NCI-H1105 (cell line): ENCODE data around the gene EHBP1.
A peak's percentile ranks its signal among the peaks of the same experiment; 100 is the strongest.
"Not testable (repeated sequence)": the region's sequence is repeated elsewhere in the genome, so short reads cannot be mapped to it uniquely, and the experiment has no call there.

ENCODE experiments used
- DNase-seq: peaks from one replicate; lab custom pipeline; 2025; lab: John Stamatoyannopoulos, UW

Gene EHBP1

DNA sequence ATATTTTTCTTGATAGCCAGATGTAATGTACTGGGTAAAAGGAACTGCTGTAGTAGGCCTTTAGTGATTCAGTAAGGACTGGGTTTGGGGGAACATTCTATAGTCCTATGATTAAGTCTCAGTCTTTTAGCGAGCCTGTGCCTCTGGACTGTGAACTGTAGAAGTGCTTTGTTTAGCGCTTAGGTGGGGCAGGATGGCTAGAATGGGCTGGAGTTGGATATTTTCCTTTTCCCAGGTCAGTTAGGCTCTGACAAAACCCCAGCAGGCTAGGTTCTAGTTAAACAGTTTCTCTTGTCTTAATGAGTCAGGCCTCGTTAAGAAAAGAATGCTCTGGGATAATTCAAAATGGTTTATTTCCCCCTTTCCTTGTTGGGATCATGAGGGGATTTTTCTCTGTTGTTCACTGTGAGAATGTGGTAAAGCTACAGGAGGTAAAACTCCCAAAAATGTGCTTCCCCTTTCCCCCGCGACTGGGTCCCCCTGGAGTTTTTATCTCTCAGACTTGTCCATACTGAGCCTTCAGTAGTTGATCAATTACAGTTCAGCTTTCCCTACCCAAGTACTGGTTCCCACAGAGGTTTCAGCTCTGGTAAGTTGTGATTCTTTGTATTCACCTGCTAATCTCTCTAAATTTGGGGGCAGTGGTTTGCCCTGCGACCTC lies 31.5 kb downstream of the EHBP1 start:
- no peak for DNase-seq

DNA sequence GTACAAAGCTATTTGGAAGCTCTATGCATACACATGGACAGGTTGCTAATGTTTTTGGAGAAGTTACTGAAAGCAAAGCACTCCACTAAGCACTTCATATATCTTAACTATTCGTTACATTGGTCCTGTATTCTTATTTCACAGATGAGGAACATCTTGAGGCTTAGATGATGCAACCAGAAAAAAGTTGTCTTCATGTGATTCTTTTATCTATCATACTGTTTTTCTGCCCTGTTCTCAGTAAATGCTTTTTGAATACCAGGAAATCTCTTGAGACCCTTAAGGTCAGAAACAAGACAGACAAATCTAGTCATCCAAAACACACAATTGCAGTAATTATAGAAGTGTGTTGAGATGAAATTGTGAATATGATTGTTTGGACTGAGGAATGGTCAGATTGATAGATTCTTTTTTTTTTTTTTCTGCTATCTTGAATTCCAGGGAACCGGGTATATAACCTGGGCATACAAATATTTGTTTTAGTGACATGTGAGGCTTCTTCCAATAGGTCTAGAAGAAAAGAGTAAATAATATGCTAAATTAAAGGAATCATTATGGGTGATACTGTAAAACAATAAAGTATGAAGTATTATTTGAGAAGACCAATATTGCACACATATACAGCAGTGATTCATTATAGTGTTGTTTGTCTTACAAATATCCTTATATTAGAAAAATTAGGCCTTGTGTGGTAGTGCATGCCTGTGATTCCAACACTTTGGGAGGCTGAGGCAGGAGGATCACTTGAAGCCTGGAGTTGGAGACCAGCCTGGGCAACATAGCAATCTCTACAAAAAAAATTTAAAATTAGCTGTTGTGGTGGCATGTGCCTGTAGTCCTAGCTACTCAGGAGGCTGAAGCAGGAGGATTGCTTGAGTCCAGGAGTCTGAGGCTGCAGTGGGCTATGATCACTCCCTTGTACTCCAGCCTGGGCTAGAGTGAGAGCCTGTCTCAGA lies 33.7 kb downstream of the EHBP1 start:
- no peak for DNase-seq

DNA sequence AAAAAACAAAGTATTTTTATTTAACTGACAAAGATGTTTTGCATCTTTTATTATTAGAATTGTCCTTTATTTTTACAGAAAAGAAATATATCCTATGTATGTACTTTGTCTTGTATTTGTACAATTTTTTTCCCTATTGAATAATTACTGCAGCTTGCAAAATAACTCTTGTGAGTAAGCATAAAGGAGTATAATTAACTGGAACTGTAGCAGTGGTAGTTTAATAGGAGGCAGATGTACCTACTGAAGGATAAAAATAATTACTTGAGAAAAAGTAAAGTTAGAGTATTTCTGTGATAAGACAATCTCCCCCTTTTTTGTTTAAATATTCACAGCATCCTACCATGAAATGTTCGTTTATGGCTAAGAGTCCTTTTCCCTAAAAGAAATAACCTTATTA lies 34.7 kb downstream of the EHBP1 start:
- DNase-seq: no peak

DNA sequence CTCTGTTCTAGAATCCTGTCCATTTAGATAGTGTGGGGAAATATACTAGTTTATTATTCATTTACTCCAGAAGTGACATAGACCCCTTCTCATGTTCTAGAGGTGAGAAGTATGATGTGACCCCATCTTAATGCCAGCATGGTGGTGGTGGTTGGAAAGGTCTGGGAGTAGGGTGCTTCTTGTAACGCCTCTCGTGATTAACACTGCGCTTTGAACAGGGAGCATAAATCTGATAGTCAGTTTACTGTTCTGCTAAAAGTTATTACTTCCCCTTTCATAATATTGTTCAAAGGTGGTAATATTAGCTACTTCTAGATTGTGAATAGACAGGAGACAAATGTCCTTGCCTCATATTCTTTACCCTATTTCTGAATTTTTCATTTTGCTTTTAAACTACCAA lies 35.6 kb downstream of the EHBP1 start:
- DNase-seq: no peak

DNA sequence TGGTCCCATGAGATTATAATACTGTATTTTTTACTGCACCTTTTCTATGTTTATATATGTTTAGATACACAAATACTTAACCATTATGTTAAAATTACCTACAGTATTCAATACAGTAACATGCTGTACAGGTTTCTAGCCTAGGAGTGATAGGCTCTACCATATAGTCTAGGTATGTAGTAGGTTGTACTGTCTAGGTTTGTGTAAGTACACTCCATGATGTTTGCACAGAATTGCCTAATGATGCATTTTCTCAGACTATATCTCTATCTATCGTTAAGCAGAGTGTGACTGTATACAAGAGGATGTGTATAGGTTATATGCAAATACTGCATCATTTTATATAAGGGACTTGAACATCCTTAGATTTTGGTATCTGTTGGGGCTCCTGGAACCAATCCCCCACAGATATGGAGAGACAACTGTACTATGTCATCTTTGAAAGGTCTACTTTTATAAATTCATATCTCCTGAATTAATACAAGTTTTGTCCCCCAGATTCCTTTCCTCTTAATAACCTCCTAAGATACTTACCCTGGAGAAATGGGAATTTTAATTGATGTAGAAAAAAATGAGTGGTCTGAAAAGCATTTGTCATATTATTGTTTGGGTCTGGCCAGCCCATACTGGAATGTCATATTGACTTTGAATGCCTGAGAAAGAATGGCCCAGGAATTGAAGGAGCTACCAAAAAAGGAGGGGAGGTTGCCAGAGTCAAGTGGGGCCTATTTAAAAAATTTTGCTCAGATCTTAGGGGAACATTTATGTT lies 36.6 kb downstream of the EHBP1 start:
- no peak for DNase-seq

DNA sequence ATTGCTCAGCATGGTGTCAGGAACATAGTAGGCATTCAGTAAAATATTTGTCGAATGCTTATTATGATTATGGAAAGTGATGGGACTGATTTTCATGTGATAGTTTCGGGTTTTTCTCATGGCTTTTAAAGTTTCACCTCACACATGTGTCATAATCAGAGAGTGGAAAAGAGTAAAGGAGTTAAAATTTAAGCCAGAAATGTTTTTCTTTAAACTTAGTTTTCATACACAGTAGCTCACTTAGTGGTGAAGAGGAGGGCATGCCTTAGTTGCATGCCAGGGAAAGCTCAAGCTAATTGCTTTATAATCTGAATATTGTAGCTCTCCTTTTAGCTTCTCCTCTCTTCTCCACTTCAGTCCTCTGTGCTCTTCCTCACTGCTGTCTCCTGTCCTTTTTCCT lies 38.0 kb downstream of the EHBP1 start:
- DNase-seq: no peak

DNA sequence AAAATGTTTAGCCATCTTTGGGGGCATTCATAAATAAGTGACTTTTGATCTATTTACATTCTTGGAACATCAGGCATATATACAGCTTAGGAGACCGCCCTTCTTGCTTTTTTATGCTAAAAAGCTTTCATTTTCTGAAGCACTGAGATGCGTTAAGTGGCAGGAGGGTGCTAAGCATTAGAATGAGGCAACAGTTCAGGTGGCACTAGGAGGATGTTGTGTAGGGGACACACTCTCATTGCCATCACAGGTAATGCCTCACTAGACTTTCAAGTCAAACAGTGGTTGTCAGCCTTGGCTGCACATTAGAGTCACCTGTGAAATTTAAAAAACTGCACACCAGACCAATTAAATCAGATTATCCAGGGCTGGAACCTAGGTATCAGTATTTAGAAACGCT lies 39.1 kb downstream of the EHBP1 start:
- DNase-seq: no peak

DNA sequence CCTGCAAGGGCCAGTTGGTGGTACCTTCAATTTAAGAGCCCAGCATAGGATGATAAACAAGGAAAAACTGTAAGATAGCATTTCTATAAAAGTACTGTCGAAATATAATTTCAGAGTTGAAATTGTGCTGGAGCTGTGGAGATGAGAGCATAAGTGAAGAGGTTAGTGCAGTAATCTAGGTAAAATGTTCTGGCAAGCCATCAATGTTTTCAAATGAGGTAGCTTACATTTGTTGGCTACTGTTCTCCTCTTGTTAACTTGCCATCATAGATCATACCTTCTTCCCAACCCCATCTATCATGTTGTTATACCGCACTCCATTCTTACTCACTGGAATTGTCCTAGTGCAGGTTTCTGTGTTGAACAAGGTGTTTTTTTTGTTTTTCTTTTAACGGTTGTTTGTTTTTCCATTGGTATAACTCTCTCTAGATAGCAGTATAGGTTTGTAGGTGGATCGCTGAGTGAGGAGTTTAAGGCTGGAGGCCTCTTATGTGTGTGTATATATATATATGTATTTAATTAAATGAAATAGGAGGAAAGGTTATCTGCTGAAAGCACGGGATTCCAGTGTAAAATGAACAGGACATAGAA lies 40.5 kb downstream of the EHBP1 start:
- no peak for DNase-seq

DNA sequence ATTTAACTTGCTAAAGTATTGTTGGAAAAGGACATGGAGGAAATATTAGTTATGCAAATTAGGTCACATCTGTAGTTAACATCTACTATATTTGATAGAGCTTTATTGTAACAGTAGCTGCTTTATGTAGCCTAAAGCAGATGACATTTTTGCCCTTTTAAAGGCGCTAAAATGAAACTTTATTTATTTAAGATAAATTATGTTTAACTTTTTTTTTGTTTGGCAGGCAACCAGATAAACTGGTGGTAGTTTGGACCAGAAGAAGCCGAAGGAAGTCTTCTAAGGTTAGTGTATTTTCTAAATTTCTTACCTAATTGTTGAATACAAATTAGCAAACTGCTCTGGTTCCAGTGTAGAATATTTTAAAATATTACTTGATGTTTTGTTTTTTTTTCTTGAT lies 41.7 kb downstream of the EHBP1 start:
- DNase-seq: no peak

DNA sequence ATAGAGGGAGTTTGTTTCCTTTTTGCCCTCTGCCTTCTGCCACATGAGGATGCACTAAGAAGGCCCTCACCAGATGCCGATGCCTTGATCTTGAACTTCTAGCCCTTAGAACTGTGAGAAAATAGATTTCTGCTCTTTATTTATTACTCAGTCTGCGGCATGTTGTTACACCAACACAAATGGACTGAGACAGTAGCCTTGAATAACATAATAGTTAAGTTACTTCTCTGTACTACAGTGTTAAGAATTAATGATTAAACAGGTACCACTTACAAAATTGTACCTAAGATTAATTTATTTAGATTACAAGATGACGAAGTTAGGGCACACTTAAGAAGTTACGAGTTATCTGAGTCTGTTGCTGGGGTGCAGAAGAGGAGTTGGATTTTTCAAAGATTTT lies 42.4 kb downstream of the EHBP1 start:
- DNase-seq: no peak

DNA sequence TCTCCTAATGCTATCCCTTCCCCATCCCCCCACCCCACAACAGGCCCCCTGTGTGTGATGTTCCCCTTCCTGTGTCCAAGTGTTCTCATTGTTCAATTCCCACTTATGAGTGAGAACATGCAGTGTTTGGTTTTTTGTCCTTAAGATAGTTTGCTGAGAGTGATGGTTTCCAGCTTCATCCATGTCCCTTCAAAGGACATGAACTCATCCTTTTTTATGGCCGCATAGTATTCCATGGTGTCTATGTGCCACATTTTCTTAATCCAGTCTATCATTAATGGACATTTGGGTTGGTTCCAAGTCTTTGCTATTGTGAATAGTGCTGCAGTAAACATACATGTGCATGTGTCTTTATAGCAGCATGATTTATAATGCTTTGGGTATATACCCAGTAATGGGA lies 43.6 kb downstream of the EHBP1 start:
- not testable (repeated sequence) for DNase-seq

DNA sequence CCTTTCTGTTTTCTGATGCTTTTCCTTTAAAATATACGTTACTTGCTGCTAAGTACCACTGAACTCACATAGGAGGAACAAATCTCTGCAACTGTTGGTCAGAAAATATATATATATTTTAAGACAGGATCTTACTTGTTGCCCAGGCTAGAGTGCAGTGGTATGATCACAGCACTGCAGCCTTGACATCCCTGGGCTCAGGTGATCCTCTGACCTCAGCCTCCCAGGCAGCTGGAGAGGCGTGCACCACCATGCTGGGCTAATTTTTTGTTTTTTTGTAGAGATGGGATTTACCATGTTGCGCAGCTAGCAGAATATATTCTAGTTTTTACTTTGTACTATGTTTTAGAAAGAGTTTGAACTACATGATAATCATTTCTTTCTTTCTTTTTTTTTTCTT lies 51.5 kb downstream of the EHBP1 start:
- no peak for DNase-seq

DNA sequence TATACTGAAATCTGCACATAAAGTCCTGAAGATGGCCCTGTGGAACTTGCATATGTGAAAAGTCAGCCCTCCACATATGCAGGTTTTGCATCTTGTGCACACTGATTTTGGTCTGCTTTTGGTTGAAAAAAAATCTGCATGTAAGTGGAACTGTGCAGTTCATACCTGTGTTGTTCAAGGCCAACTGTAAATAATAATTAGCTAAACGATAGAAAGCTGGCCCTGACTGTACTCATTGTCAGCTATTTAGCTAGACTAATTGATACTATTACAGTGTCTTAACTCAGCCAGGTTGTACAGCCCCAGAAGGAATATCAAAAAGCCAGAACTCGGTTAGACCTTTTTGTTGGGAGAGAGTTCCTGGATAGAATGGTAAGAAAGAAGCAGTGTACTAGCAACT lies 54.5 kb downstream of the EHBP1 start:
- no peak for DNase-seq

DNA sequence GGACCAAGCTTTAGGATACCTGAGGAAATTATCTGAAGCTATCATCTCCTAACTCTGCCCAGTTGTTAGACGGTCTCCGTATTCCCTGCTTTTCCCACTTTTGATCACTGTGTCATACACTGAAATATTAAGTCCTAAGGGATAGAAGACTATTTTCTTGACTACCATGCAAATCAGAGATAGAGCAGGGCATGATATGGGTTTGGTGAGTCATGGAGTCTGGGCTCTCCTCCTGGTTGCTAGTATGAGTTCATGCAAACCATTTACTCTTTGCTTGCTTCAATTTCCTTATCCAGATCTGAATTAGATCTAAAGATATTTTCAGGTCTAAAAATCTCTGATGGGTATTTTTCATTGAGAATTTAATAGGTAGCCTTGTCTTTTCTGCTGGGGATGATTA lies 55.0 kb downstream of the EHBP1 start:
- DNase-seq: no peak

DNA sequence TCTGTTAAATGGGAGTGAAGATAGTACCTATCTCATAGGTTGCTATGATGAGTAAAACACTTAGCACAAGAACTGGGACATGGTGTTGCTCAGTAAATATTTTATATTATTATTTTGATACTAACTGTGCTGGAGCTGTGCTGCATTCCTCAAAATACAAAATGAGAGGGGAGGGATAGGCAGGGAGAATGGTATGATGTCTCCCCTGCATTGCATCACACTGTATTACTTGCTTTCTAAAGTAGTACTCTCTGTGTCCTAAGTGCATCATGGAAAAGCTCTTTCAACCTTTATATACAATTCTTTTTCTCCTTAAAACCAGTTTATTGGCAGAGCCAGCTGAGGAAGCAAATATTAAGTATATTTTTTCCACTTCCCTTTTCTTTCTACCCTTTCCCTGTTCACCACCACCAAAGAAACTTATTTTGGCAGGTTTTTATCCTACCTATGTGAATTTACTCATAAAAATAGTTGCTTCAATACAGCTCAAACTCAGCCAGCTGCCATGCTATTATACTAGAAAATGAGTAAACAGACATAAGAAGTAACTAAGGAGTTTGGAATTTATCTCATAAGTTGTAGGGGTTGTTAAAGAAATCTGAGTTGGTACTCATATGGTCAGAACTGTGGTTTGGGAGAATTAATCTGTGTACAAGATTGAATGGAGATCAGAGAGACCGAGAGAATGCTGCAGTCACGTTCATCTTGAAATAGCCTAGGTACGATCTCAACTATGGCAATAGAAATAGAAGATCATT lies 60.3 kb downstream of the EHBP1 start:
- no peak for DNase-seq

DNA sequence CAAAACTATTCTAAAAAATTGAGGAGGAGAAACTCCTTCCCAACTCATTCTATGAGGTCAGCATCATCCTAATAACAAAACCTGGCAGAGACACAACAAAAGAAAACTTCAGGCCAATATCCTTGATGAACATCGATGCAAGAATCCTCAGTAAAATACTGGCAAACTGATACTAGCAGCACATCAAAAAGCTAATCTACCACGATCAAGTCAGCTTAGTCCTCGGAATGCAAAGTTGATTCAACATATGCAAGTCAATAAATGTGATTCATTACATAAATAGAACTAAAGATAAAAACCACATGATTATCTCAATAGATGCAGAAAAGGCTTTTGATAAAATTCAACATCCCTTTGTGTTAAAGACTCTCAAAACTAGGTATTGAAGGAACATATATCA lies 63.1 kb downstream of the EHBP1 start:
- DNase-seq: no peak

DNA sequence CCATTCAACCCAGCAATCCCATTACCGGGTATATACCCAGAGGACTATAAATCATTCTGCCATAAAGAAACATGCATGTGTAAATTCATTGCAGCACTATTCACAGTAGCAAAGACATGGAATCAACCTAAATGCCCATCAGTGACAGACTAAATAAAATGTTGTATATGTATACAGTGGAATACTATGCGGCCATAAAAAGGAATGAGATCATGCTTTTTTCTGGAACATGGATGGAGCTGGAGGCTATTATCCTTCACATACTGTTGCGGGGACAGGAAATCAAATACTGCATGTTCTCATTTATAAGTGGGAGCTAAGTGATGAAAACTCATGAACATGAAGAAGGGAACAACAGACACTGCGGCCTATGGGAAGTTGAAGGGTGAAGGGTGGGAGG lies 65.1 kb downstream of the EHBP1 start:
- no peak for DNase-seq

DNA sequence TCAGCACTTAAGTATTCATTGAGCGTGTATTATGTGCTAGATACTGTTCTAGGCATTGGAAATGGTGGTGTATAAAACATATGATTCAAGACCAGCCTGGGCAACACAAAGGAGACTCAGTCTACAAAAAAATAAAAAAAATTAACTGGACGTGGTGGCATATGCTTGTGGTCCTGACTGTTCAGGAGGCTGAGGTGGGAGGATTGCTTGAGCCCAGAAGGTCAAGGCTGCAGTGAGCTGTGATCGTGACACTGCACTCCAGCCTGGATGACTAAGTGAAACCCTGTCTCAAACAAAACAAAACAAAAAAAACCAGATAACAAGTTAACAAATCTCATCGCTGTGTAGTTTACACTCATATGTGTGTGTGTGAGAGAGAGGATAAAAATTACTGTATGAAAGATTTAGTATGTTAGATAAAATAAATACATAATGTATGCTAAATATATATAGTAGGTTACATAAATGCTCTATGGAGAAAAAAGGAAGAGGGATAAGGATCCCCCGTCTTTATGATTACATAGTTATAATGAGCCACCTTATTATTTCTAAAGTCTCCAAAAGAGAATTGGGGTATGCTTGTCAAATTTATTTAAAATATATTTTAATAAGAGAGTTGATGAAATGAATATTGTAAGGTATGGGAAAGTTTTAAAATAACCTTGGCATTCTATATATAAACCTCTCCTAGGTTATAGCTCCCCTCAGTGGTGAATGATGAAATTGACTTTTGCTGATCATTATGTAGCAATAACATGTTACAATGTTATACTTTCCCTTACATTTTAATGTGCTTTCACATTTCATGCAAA lies 69.2 kb downstream of the EHBP1 start:
- DNase-seq: peak; percentile 1

DNA sequence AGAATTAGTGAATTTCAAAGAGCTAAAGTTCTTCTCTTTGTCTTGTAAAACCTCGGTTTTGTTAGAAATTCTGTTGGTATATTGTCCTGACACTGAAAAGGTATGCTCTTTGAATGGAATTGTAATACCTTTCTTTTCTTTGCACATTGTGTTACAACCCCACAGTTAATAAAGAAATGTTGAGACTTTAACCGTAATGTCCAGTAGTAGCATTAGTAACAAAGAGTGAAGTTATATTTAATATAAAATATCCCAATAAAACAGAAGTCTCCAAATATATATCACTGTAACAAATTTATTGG lies 69.8 kb downstream of the EHBP1 start:
- no peak for DNase-seq

DNA sequence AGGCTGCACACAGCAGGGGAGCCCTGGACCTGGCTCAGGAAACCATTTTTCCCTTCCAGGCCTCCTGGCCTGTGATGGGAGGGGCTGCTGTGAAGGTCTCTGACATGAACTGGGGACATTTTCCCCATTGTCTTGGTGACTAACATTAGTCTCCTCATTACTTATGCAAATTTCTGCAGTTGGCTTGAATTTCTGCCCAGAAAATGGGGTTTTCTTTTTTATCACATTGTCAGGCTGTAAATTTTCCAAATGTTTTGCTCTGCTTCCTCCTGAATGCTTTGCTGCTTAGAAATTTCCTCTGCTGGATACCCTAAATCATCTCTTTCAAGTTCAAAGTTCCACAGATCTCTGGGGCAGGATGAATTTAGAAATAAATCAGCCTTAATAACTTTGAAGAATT lies 78.2 kb downstream of the EHBP1 start:
- no peak for DNase-seq

DNA sequence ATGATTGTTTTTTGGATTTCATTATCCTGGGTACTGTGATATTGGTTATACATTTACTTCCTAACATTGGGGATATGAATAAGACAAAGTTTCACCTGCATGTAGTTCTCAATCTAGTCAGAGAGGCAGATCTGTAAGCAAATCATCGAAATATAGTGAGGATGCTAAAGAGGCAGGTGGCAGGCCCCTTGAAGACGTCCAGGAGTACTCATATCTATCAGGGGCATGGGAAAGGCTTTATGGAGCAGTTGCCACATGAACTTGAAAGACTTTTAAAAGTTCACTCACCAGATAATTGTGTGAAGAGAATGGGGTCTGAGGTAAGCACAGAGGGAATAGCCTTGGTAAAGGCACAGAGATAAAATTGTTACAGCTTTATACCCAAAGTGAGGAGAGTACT lies 78.8 kb downstream of the EHBP1 start:
- no peak for DNase-seq
